Activated CD4-positive, alpha-beta memory T cell treated with anti-CD3 and anti-CD28 coated beads, Interleukin-2, amount 10 ng/mL, durations not matched to agents 7 days and 5 days (primary cell): ENCODE measurements around the gene DAB1. TPM values are rescaled to one million over a fixed set of nuclear protein-coding genes. Genes with fewer than 3 reads are reported as not detected.

Experiments used
- CTCF ChIA-PET: fragments of 350-600 bp; sonication (Branson Sonifier 250); formaldehyde crosslinking; loops from one replicate; lab custom pipeline; 2021; ENCODE audit warnings: antibody characterized with exemption, inconsistent platforms; lab: Charles Lee
- POLR2A ChIA-PET: fragments of 350-600 bp; sonication (Branson Sonifier 250); formaldehyde crosslinking; loops from one replicate; lab custom pipeline; 2021; ENCODE audit warnings: antibody characterized with exemption; lab: Charles Lee
- DNase-seq: peaks from one replicate; pipeline ENCODE4 v3.0.0-alpha.2; 2020
- H3K27ac Mint-ChIP-seq: one replicate; pipeline ENCODE4 v1.8.0; 2021; ENCODE audit warnings: mild to moderate bottlenecking, mixed read lengths
- H3K27me3 Mint-ChIP-seq: one replicate; pipeline ENCODE4 v1.8.0; 2021; ENCODE audit warnings: mixed read lengths
- H3K36me3 Mint-ChIP-seq: one replicate; pipeline ENCODE4 v1.8.0; 2021; ENCODE audit warnings: low read depth, mixed read lengths
- H3K4me1 Mint-ChIP-seq: one replicate; pipeline ENCODE4 v1.8.0; 2021; ENCODE audit warnings: mixed read lengths
- H3K4me3 Mint-ChIP-seq: one replicate; pipeline ENCODE4 v1.8.0; 2021; ENCODE audit warnings: mild to moderate bottlenecking, mixed read lengths
- H3K9me3 Mint-ChIP-seq: one replicate; pipeline ENCODE4 v1.8.0; 2021; ENCODE audit warnings: mixed read lengths
- total RNA-seq, 2 experiments: library from RNA; stranded (reverse); gene quantifications; one replicate each; pipeline ENCODE4 v1.2.3, GENCODE V29; 2021

Gene DAB1
- total RNA-seq, 2 experiments from 2014 or later: 3.9 to 4.0 TPM

GRCh38 chr1:57289781-57290180 lies 134.1 kb downstream of the DAB1 start:
- H3K4me3 Mint-ChIP-seq: no peak overlapping the region
- no peak overlapping the region for H3K27ac Mint-ChIP-seq
- ChIA-PET CTCF (no interaction called here), POLR2A (no interaction called here)
- no peak for DNase-seq
- H3K36me3 Mint-ChIP-seq: no peaks in the 10 kb centered on the region
- no peaks in the 10 kb centered on the region for H3K9me3 Mint-ChIP-seq
- no peaks in the 10 kb centered on the region for H3K4me1 Mint-ChIP-seq
- peaks cover 1% of the 10 kb centered on the region for H3K27me3 Mint-ChIP-seq

GRCh38 chr1:57285992-57286391 lies 137.9 kb downstream of the DAB1 start:
- Mint-ChIP-seq H3K27ac (no peak overlapping the region), H3K4me3 (no peak overlapping the region), H3K9me3 (no peaks in the 10 kb centered on the region), H3K27me3 (peaks cover 1% of the 10 kb centered on the region), H3K36me3 (no peaks in the 10 kb centered on the region), H3K4me1 (no peaks in the 10 kb centered on the region)
- ChIA-PET POLR2A (no interaction called here), CTCF (no interaction called here)
- DNase-seq: no peak

- no peak overlapping the region for H3K4me3 Mint-ChIP-seq
- H3K36me3 Mint-ChIP-seq: no peaks in the 10 kb centered on the region
- H3K4me1 Mint-ChIP-seq: no peaks in the 10 kb centered on the region
- no peaks in the 10 kb centered on the region for H3K9me3 Mint-ChIP-seq
- ChIA-PET POLR2A (no interaction called here), CTCF (no interaction called here)
- H3K27ac Mint-ChIP-seq: no peak overlapping the region
- no peaks in the 10 kb centered on the region for H3K27me3 Mint-ChIP-seq
- no peak for DNase-seq
These were observed 141.4 kb downstream of the DAB1 start for GRCh38 chr1:57282411-57282810.

- CTCF ChIA-PET: no interaction called here
- no peaks in the 10 kb centered on the region for H3K4me1 Mint-ChIP-seq
- no peak for DNase-seq
These were observed 142.5 kb downstream of the DAB1 start for GRCh38 chr1:57281324-57281723.

GRCh38 chr1:57279909-57280666 lies 143.8 kb downstream of the DAB1 start:
- H3K9me3 Mint-ChIP-seq: no peaks in the 10 kb centered on the region
- no peaks in the 10 kb centered on the region for H3K4me1 Mint-ChIP-seq
- CTCF ChIA-PET: interaction anchor here (0.9 kb wide), 1 partner anchor 55 kb away, joined by 4 read pairs; no protein-coding TSS in a partner anchor
- H3K4me3 Mint-ChIP-seq: no peak overlapping the region
- H3K27me3 Mint-ChIP-seq: no peaks in the 10 kb centered on the region
- H3K36me3 Mint-ChIP-seq: no peaks in the 10 kb centered on the region
- no peak overlapping the region for H3K27ac Mint-ChIP-seq
- POLR2A ChIA-PET: no interaction called here
- no peak for DNase-seq

More at GRCh38 chr1:57281324-57281723, 142.5 kb downstream of the DAB1 start:
- Mint-ChIP-seq H3K36me3 (no peaks in the 10 kb centered on the region), H3K9me3 (no peaks in the 10 kb centered on the region), H3K27me3 (no peaks in the 10 kb centered on the region), H3K4me3 (no peak overlapping the region), H3K27ac (no peak overlapping the region)
- POLR2A ChIA-PET: no interaction called here

GRCh38 chr1:57278558-57278957 lies 145.3 kb downstream of the DAB1 start:
- Mint-ChIP-seq H3K9me3 (no peaks in the 10 kb centered on the region), H3K4me1 (no peaks in the 10 kb centered on the region), H3K4me3 (no peak overlapping the region), H3K27ac (no peak overlapping the region), H3K36me3 (no peaks in the 10 kb centered on the region), H3K27me3 (no peaks in the 10 kb centered on the region)
- no peak for DNase-seq
- POLR2A ChIA-PET: no interaction called here
- CTCF ChIA-PET: no interaction called here

GRCh38 chr1:57277681-57278080 lies 146.2 kb downstream of the DAB1 start:
- CTCF ChIA-PET: no interaction called here
- H3K36me3 Mint-ChIP-seq: no peaks in the 10 kb centered on the region
- H3K27me3 Mint-ChIP-seq: no peaks in the 10 kb centered on the region

GRCh38 chr1:57276918-57277317 lies 146.9 kb downstream of the DAB1 start:
- no peaks in the 10 kb centered on the region for H3K4me1 Mint-ChIP-seq

More at GRCh38 chr1:57277681-57278080, 146.2 kb downstream of the DAB1 start:
- Mint-ChIP-seq H3K27ac (no peak overlapping the region), H3K4me3 (no peak overlapping the region), H3K9me3 (no peaks in the 10 kb centered on the region), H3K4me1 (no peaks in the 10 kb centered on the region)
- DNase-seq: no peak
- POLR2A ChIA-PET: no interaction called here

GRCh38 chr1:57272601-57273000 lies 151.3 kb downstream of the DAB1 start:
- H3K9me3 Mint-ChIP-seq: no peaks in the 10 kb centered on the region

More at GRCh38 chr1:57276918-57277317, 146.9 kb downstream of the DAB1 start:
- no peak for DNase-seq
- no peak overlapping the region for H3K27ac Mint-ChIP-seq
- CTCF ChIA-PET: no interaction called here
- H3K36me3 Mint-ChIP-seq: no peaks in the 10 kb centered on the region
- no peak overlapping the region for H3K4me3 Mint-ChIP-seq
- H3K27me3 Mint-ChIP-seq: no peaks in the 10 kb centered on the region
- no peaks in the 10 kb centered on the region for H3K9me3 Mint-ChIP-seq
- POLR2A ChIA-PET: no interaction called here

GRCh38 chr1:57272150-57272549 lies 151.7 kb downstream of the DAB1 start:
- ChIA-PET POLR2A (no interaction called here), CTCF (no interaction called here)
- no peak for DNase-seq
- Mint-ChIP-seq H3K4me1 (no peaks in the 10 kb centered on the region), H3K9me3 (no peaks in the 10 kb centered on the region), H3K36me3 (no peaks in the 10 kb centered on the region), H3K27ac (no peak overlapping the region), H3K27me3 (no peaks in the 10 kb centered on the region), H3K4me3 (no peak overlapping the region)

More at GRCh38 chr1:57272601-57273000, 151.3 kb downstream of the DAB1 start:
- ChIA-PET POLR2A (no interaction called here), CTCF (no interaction called here)
- Mint-ChIP-seq H3K27ac (no peak overlapping the region), H3K4me1 (no peaks in the 10 kb centered on the region), H3K36me3 (no peaks in the 10 kb centered on the region), H3K4me3 (no peak overlapping the region), H3K27me3 (no peaks in the 10 kb centered on the region)
- no peak for DNase-seq

- ChIA-PET CTCF (no interaction called here), POLR2A (no interaction called here)
- H3K4me3 Mint-ChIP-seq: no peak overlapping the region
- no peak overlapping the region for H3K27ac Mint-ChIP-seq
- no peak for DNase-seq
- H3K36me3 Mint-ChIP-seq: no peaks in the 10 kb centered on the region
- no peaks in the 10 kb centered on the region for H3K27me3 Mint-ChIP-seq
- no peaks in the 10 kb centered on the region for H3K9me3 Mint-ChIP-seq
- no peaks in the 10 kb centered on the region for H3K4me1 Mint-ChIP-seq
These were observed 152.7 kb downstream of the DAB1 start for GRCh38 chr1:57270927-57271698.

- Mint-ChIP-seq H3K4me1 (no peaks in the 10 kb centered on the region), H3K4me3 (no peak overlapping the region), H3K36me3 (no peaks in the 10 kb centered on the region), H3K27ac (no peak overlapping the region), H3K27me3 (no peaks in the 10 kb centered on the region), H3K9me3 (no peaks in the 10 kb centered on the region)
- DNase-seq: no peak
- CTCF ChIA-PET: no interaction called here
- POLR2A ChIA-PET: no interaction called here
These were observed 154.1 kb downstream of the DAB1 start for GRCh38 chr1:57269630-57270225.

- no peaks in the 10 kb centered on the region for H3K4me1 Mint-ChIP-seq
- no peak overlapping the region for H3K27ac Mint-ChIP-seq
- POLR2A ChIA-PET: no interaction called here
These were observed 158.8 kb downstream of the DAB1 start for GRCh38 chr1:57265104-57265503.

More at GRCh38 chr1:57265104-57265503, 158.8 kb downstream of the DAB1 start:
- DNase-seq: no peak
- H3K4me3 Mint-ChIP-seq: no peak overlapping the region
- H3K36me3 Mint-ChIP-seq: no peaks in the 10 kb centered on the region
- no peaks in the 10 kb centered on the region for H3K27me3 Mint-ChIP-seq
- CTCF ChIA-PET: no interaction called here
- no peaks in the 10 kb centered on the region for H3K9me3 Mint-ChIP-seq
